ENCODE results near the gene ANO9. TPM values are rescaled to one million over a fixed set of nuclear protein-coding genes. Genes with fewer than 3 reads are reported as not detected.

The ANO9 gene
- polyA plus RNA-seq, 1 donor, result 169 TPM

- no CpG with 5 or more reads among the region's 16 CpGs for WGBS (ENCODE audit: insufficient coverage, low lambda C conversion rate)
- Histone ChIP-seq H3K4me3 (ENCODE audit: low read length) (no peak overlapping the region), H3K4me1 (ENCODE audit: control insufficient read depth, insufficient read depth, low read length) (no peaks in the 10 kb centered on the region), H3K9me3 (ENCODE audit: control insufficient read depth, low read depth, low read length) (peaks cover 23% of the 10 kb centered on the region), H3K27ac (ENCODE audit: low read length) (no peak overlapping the region), H3K36me3 (ENCODE audit: control insufficient read depth, insufficient read depth, low read length) (no peaks in the 10 kb centered on the region), H3K27me3 (ENCODE audit: control insufficient read depth, insufficient read depth, low read length) (no peaks in the 10 kb centered on the region)
- DNase-seq, result no peak
These were observed 57.3 kb downstream of the ANO9 start for GRCh38 chr11:384511-384910.

GRCh38 chr11:383431-383830 lies 58.4 kb downstream of the ANO9 start:
- 100% methylated on average over 1 of the region's 14 CpGs for WGBS (ENCODE audit: insufficient coverage, low lambda C conversion rate)

DNA sequence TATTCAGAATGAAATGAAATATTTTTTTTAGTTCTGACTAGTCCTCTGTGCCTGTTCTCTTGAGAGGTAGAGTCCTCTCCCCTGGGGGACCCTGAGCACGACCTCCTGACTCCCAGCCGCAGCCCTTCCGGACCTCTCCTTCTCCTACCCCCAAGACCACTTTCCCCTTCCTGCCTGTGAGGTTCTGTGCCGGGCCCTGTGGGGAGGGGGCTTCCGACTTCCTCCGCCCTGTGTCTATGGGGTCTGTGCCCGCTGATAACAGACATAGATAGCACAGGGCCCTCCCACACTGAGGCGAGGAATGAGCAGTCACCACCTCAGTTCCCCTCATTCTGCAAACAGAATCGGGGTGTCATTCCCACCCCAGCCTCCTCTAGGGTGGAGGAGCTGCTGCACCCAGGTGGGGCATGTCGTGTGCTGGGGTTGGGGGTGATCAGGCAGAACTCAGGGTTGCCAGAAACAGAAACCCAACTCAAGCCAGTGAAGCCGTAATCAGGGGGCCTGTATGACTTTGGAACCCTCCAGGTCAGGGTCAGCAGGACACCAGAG lies 59.7 kb downstream of the ANO9 start:
- WGBS (ENCODE audit: insufficient coverage, low lambda C conversion rate), result no CpG with 5 or more reads among the region's 11 CpGs
- H3K27ac ChIP-seq (ENCODE audit: low read length), result no peak overlapping the region
- DNase-seq, result no peak
- no peak overlapping the region for H3K4me3 ChIP-seq (ENCODE audit: low read length)
- H3K27me3 ChIP-seq (ENCODE audit: control insufficient read depth, insufficient read depth, low read length), result no peaks in the 10 kb centered on the region
- peaks cover 29% of the 10 kb centered on the region for H3K9me3 ChIP-seq (ENCODE audit: control insufficient read depth, low read depth, low read length)
- no peaks in the 10 kb centered on the region for H3K36me3 ChIP-seq (ENCODE audit: control insufficient read depth, insufficient read depth, low read length)
- H3K4me1 ChIP-seq (ENCODE audit: control insufficient read depth, insufficient read depth, low read length), result no peaks in the 10 kb centered on the region

More at GRCh38 chr11:383431-383830, 58.4 kb downstream of the ANO9 start:
- Histone ChIP-seq H3K4me3 (ENCODE audit: low read length) (no peak overlapping the region), H3K27me3 (ENCODE audit: control insufficient read depth, insufficient read depth, low read length) (no peaks in the 10 kb centered on the region), H3K36me3 (ENCODE audit: control insufficient read depth, insufficient read depth, low read length) (no peaks in the 10 kb centered on the region), H3K27ac (ENCODE audit: low read length) (no peak overlapping the region), H3K9me3 (ENCODE audit: control insufficient read depth, low read depth, low read length) (peaks cover 29% of the 10 kb centered on the region), H3K4me1 (ENCODE audit: control insufficient read depth, insufficient read depth, low read length) (no peaks in the 10 kb centered on the region)
- no peak for DNase-seq

DNA sequence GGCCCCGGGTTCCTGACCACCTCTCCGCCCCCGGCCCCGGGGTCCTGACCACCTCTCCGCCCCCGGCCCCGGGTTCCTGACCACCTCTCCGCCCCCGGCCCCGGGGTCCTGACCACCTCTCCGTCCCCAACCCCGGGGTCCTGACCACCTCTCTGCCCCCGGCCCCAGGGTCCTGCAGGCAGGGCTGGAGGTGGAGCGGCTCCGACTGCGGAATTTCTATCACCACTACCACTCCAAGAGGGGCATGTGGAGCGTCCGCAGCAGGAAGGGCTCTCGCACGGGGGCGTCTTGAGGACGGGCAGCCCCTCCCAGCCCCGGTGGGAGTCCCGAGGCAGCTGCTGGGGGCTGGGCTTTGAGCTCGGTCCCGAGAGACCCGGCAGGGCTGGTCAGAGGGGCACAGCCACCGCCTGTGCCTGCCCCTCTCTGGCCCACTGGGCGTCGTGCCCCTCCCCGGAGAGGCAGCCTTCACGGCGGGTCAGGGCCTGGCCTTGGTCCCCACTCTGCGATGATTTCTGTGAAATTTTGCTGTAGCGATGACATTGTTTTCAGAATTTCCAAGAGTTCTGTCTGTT lies 60.2 kb downstream of the ANO9 start:
- Histone ChIP-seq H3K27ac (ENCODE audit: low read length) (no peak overlapping the region), H3K9me3 (ENCODE audit: control insufficient read depth, low read depth, low read length) (peaks cover 29% of the 10 kb centered on the region), H3K4me1 (ENCODE audit: control insufficient read depth, insufficient read depth, low read length) (no peaks in the 10 kb centered on the region), H3K27me3 (ENCODE audit: control insufficient read depth, insufficient read depth, low read length) (no peaks in the 10 kb centered on the region), H3K36me3 (ENCODE audit: control insufficient read depth, insufficient read depth, low read length) (no peaks in the 10 kb centered on the region), H3K4me3 (ENCODE audit: low read length) (no peak overlapping the region)
- no peak for DNase-seq
- 93% methylated on average over 3 of the region's 35 CpGs for WGBS (ENCODE audit: insufficient coverage, low lambda C conversion rate)

- no CpG with 5 or more reads among the region's 14 CpGs for WGBS (ENCODE audit: insufficient coverage, low lambda C conversion rate)
- Histone ChIP-seq H3K4me1 (ENCODE audit: control insufficient read depth, insufficient read depth, low read length) (no peaks in the 10 kb centered on the region), H3K27ac (ENCODE audit: low read length) (no peak overlapping the region), H3K9me3 (ENCODE audit: control insufficient read depth, low read depth, low read length) (peaks cover 23% of the 10 kb centered on the region), H3K27me3 (ENCODE audit: control insufficient read depth, insufficient read depth, low read length) (no peaks in the 10 kb centered on the region), H3K36me3 (ENCODE audit: control insufficient read depth, insufficient read depth, low read length) (no peaks in the 10 kb centered on the region), H3K4me3 (ENCODE audit: low read length) (no peak overlapping the region)
- no peak for DNase-seq
These were observed 60.8 kb downstream of the ANO9 start for GRCh38 chr11:380996-381395.

- no peak for DNase-seq
- no CpG with 5 or more reads among the region's 23 CpGs for WGBS (ENCODE audit: insufficient coverage, low lambda C conversion rate)
- Histone ChIP-seq H3K4me1 (ENCODE audit: control insufficient read depth, insufficient read depth, low read length) (no peaks in the 10 kb centered on the region), H3K27ac (ENCODE audit: low read length) (no peak overlapping the region), H3K36me3 (ENCODE audit: control insufficient read depth, insufficient read depth, low read length) (no peaks in the 10 kb centered on the region), H3K27me3 (ENCODE audit: control insufficient read depth, insufficient read depth, low read length) (no peaks in the 10 kb centered on the region), H3K9me3 (ENCODE audit: control insufficient read depth, low read depth, low read length) (peaks cover 22% of the 10 kb centered on the region), H3K4me3 (ENCODE audit: low read length) (no peak overlapping the region)
These were observed 61.3 kb downstream of the ANO9 start for GRCh38 chr11:380491-380890.

- Histone ChIP-seq H3K9me3 (ENCODE audit: control insufficient read depth, low read depth, low read length) (peaks cover 25% of the 10 kb centered on the region), H3K27ac (ENCODE audit: low read length) (no peak overlapping the region), H3K27me3 (ENCODE audit: control insufficient read depth, insufficient read depth, low read length) (no peaks in the 10 kb centered on the region), H3K4me1 (ENCODE audit: control insufficient read depth, insufficient read depth, low read length) (no peaks in the 10 kb centered on the region), H3K4me3 (ENCODE audit: low read length) (no peak overlapping the region), H3K36me3 (ENCODE audit: control insufficient read depth, insufficient read depth, low read length) (no peaks in the 10 kb centered on the region)
- no CpG with 5 or more reads among the region's 35 CpGs for WGBS (ENCODE audit: insufficient coverage, low lambda C conversion rate)
- DNase-seq, result no peak
These were observed 61.7 kb downstream of the ANO9 start for GRCh38 chr11:380095-380480.

DNA sequence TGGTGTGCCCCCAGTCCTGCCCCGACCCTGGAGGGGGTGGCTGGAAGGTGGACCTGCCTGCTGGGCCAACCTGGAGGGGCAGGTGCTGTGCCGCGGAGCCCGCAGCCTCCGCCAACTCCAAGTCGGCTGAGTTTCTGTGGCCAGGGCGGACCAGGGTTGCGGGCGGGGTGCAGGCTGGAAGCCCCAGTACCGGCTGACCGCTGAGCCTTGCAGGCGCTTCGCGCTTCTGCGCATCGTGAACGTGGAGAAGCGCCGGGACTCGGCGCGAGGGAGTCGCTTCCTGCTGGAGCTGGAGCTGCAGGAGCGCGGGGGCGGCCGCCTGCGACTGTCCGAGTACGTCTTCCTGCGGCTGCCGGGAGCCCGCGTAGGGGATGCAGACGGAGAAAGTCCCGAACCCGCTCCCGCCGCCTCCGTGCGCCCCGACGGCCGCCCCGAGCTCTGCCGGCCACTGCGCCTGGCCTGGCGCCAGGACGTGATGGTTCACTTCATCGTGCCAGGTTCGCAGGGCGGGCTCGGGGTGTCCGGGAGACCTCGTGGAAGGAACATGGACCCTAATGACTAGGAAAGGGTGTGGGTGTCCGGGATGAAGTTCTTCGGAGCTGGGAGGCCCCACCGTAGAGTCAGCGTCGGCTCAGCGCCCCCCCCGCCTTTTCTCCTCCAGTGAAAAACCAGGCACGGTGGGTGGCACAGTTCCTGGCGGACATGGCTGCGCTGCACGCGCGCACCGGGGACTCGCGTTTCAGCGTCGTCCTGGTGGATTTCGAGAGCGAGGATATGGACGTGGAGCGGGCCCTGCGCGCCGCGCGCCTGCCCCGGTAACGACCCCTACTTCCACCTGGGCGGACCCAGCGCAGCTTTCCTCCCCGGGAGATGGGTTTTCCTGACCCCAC lies 62.4 kb downstream of the ANO9 start:
- H3K9me3 ChIP-seq (ENCODE audit: control insufficient read depth, low read depth, low read length), result peaks cover 27% of the 10 kb centered on the region
- no CpG with 5 or more reads among the region's 87 CpGs for WGBS (ENCODE audit: insufficient coverage, low lambda C conversion rate)

DNA sequence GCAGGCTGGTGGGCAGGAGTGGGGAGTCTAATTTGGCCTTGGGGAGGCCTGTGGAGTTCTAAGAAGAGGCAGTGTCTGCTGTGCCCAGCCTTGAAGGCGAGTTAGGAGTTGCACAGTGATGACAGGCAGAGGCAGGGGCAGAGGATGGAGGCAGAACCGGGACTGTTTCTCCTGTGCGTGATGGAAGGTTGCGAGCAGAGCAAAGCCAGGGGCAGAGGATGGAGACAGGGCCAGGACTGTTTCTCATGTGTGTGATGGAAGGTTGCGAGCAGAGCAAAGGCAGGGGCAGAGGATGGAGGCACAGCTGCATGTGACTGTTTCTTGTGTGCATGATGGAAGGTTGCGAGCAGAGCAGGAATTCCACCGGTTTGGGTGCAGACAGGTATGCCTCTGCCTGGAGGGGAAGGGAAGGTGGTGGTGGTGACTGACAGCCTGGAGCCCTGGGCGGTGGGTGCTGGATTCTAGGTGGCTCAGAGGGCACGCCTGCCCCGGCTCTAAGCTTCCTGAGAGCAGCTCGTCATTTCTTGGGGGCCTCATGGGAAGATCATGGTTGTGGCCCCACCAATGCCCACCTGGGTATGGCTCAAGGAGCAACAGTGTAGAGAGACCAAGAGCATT lies 63.8 kb downstream of the ANO9 start:
- WGBS (ENCODE audit: insufficient coverage, low lambda C conversion rate), result no CpG with 5 or more reads among the region's 11 CpGs
- Histone ChIP-seq H3K4me1 (ENCODE audit: control insufficient read depth, insufficient read depth, low read length) (no peaks in the 10 kb centered on the region), H3K9me3 (ENCODE audit: control insufficient read depth, low read depth, low read length) (peaks cover 27% of the 10 kb centered on the region), H3K27me3 (ENCODE audit: control insufficient read depth, insufficient read depth, low read length) (no peaks in the 10 kb centered on the region), H3K27ac (ENCODE audit: low read length) (no peak overlapping the region), H3K36me3 (ENCODE audit: control insufficient read depth, insufficient read depth, low read length) (no peaks in the 10 kb centered on the region), H3K4me3 (ENCODE audit: low read length) (no peak overlapping the region)
- DNase-seq, result no peak

More for the DNA sequence above, 62.4 kb downstream of the ANO9 start:
- no peak for DNase-seq
- no peaks in the 10 kb centered on the region for H3K27me3 ChIP-seq (ENCODE audit: control insufficient read depth, insufficient read depth, low read length)
- H3K4me1 ChIP-seq (ENCODE audit: control insufficient read depth, insufficient read depth, low read length), result no peaks in the 10 kb centered on the region
- H3K4me3 ChIP-seq (ENCODE audit: low read length), result no peak overlapping the region
- no peak overlapping the region for H3K27ac ChIP-seq (ENCODE audit: low read length)
- H3K36me3 ChIP-seq (ENCODE audit: control insufficient read depth, insufficient read depth, low read length), result no peaks in the 10 kb centered on the region

DNA sequence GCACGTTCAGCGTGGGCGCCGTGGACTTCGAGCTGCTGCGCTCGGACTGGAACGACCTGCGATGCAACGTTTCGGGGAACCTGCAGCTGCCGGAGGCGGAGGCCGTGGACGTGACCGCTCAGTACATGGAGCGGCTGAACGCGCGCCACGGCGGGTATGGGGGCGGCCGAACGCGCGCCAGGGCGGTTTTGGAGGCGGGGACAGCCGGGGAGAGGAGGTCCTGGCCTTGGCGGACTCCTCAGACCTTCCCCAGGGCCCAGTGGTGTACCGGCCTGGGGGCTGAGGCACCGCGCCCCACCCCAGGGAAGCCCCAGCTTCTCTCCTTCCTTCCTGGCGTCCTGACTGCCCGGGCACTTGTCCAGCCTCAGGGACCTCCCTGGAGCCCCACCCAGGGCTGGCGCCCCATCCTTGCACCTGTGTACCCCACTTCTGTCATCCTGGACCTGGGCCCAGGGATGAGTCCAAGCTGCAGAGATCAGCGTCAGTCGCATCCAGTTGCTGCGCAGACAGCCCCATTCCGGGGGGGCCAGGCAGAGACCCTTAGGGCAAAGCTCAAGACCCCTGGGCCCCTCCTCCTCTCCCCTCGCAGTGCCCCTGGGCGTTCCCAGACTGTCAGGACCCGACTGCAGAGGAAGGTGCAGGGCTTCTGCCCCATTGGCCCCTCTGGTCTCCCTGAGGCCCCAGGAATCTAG lies 64.5 kb downstream of the ANO9 start:
- no peak overlapping the region for H3K27ac ChIP-seq (ENCODE audit: low read length)
- no peaks in the 10 kb centered on the region for H3K4me1 ChIP-seq (ENCODE audit: control insufficient read depth, insufficient read depth, low read length)
- WGBS (ENCODE audit: insufficient coverage, low lambda C conversion rate), result no CpG with 5 or more reads among the region's 44 CpGs
- H3K4me3 ChIP-seq (ENCODE audit: low read length), result no peak overlapping the region
- no peaks in the 10 kb centered on the region for H3K36me3 ChIP-seq (ENCODE audit: control insufficient read depth, insufficient read depth, low read length)
- no peaks in the 10 kb centered on the region for H3K27me3 ChIP-seq (ENCODE audit: control insufficient read depth, insufficient read depth, low read length)
- peaks cover 27% of the 10 kb centered on the region for H3K9me3 ChIP-seq (ENCODE audit: control insufficient read depth, low read depth, low read length)
- no peak for DNase-seq

All from large intestine (tissue), 3 donors.